Activated naive CD4-positive, alpha-beta T cell treated with anti-CD3 and anti-CD28 coated beads for 36 hours (primary cell): Measurements from ENCODE around the gene LRIT1. TPM values are rescaled to one million over a fixed set of nuclear protein-coding genes. Genes with fewer than 3 reads are reported as not detected.

Experiments used
- total RNA-seq, 2 experiments: library from RNA; stranded (reverse); gene quantifications; one replicate each; pipeline ENCODE4 v1.2.3, GENCODE V29; 2021

LRIT1 gene
- total RNA-seq, 2 experiments from 2014 or later = not detected

Other genes starting within 250 kb of the LRIT1 start
- gene GHITM, start 102.0 kb downstream of the LRIT1 start, total RNA-seq = 100 to 1,000 TPM; 281 TPM
- gene GPR15LG, start 67.7 kb downstream of the LRIT1 start, total RNA-seq = not detected
- gene CDHR1, start 47.0 kb downstream of the LRIT1 start, total RNA-seq = 1 to 10 TPM in 1 of 2 experiments, under 1 TPM in 1; 0.37 to 1.4 TPM
- gene LRIT2, start 16.0 kb downstream of the LRIT1 start, total RNA-seq = not detected
- gene RGR, start 3.5 kb upstream of the LRIT1 start, total RNA-seq = not detected
- gene CCSER2, start 87.0 kb upstream of the LRIT1 start, total RNA-seq = 10 to 100 TPM; 78.0 to 81.8 TPM